GM12874 (cell line): ENCODE results near the gene AUTS2.

ENCODE experiments used
- TF ChIP-seq, protein P1 (sequence below): IDR thresholded peaks from 2 replicates; pipeline ENCODE4 v1.5.1; 2011; ENCODE audit warnings: low read depth, mild to moderate bottlenecking, control low read depth, low read length, moderate library complexity; ENCODE audit not compliant: insufficient read depth

Gene AUTS2

GRCh38 chr7:70134029-70134770, 535.9 kb downstream of the AUTS2 start:
- TF ChIP-seq, protein P1, sequence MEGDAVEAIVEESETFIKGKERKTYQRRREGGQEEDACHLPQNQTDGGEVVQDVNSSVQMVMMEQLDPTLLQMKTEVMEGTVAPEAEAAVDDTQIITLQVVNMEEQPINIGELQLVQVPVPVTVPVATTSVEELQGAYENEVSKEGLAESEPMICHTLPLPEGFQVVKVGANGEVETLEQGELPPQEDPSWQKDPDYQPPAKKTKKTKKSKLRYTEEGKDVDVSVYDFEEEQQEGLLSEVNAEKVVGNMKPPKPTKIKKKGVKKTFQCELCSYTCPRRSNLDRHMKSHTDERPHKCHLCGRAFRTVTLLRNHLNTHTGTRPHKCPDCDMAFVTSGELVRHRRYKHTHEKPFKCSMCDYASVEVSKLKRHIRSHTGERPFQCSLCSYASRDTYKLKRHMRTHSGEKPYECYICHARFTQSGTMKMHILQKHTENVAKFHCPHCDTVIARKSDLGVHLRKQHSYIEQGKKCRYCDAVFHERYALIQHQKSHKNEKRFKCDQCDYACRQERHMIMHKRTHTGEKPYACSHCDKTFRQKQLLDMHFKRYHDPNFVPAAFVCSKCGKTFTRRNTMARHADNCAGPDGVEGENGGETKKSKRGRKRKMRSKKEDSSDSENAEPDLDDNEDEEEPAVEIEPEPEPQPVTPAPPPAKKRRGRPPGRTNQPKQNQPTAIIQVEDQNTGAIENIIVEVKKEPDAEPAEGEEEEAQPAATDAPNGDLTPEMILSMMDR: no peak

- TF ChIP-seq, protein P1: no peak
These were observed 537.4 kb downstream of the AUTS2 start for GRCh38 chr7:70135656-70136055.

GRCh38 chr7:70137126-70137525, 538.9 kb downstream of the AUTS2 start:
- TF ChIP-seq, protein P1: no peak

- TF ChIP-seq, protein P1: no peak
These were observed 544.1 kb downstream of the AUTS2 start for GRCh38 chr7:70142247-70142932.

- TF ChIP-seq, protein P1: no peak
These were observed 545.1 kb downstream of the AUTS2 start for GRCh38 chr7:70143075-70144044.

DNA sequence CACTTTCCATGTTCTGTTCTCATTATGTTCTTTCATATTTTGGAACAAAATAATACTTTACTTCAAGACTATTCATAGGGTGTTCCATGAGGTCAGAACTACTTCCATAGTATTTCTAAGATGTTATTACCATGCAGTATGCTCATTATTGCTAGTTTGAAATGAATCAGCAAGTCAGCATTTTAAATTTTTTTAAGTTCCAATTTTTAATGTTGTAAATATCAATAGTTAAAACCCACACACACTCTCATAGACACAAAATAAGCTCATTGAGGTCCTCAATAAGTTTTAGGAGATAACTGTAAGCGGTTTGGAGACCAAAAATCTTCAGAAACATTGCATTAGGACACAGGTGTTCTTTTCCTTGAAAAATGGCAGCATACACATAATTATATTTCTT, 550.7 kb downstream of the AUTS2 start:
- TF ChIP-seq, protein P1: no peak

- TF ChIP-seq, protein P1: no peak
These were observed 554.0 kb downstream of the AUTS2 start for GRCh38 chr7:70152313-70152712.
